GM12892 (cell line): ENCODE data around the gene HIPK4.
"Not testable (repeated sequence)": the region's sequence is repeated elsewhere in the genome, so short reads cannot be mapped to it uniquely, and the experiment has no call there.

Experiments
- DNase-seq: peaks from one replicate; pipeline ENCODE4 v3.0.0; 2011; ENCODE audit not compliant: insufficient read length
- FAIRE-seq: peaks from 2 replicates; lab custom pipeline; 2011; peaks lifted over from hg19 to GRCh38; lab: Jason Lieb, UNC
- POLR2A ChIP-seq: IDR thresholded peaks from 2 replicates; pipeline ENCODE4 v1.6.1; 2011; ENCODE audit warnings: low read depth, low read length, control low read depth
- POLR2AphosphoS5 ChIP-seq: IDR thresholded peaks from 2 replicates; pipeline ENCODE4 v1.6.1; 2011; ENCODE audit warnings: low read depth, low read length, control low read depth
- TAF1 ChIP-seq: IDR thresholded peaks from 2 replicates; pipeline ENCODE4 v1.6.1; 2011; ENCODE audit warnings: low read depth, mild to moderate bottlenecking, control low read depth, low read length, borderline replicate concordance

Gene HIPK4

DNA sequence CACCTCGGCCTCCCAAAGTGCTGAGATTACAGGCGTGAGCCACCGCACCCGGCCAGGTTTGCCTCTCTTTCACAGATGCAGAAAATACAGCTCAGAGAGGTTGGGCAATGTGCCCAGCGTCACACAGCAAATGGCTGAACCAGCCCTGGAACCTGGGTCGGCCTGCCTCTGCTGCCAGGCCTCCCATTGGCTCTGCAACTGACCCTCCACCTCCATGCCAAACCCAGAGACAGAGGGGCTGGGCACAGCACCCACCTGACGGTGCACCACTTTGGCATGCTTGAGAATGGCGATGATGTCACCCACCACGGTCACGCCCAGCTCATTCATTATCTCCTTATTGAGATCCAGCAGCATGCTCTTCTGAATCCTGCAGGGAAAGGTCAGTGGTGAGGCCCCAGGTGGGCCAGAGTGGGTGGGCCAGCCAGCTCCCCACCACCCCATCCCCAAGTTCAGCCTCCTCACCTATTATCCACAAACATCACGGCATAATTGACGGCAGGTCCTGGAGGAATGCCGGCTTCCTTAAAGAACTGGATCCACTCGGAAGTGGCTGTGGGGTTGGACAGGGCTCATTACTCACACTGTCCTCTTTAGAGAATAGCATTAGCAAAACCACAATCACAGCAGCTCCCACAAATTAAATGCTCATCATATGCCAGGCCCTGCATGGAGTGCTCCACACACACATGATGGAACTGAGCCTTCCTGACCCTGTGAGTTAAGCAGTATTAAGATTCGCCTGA, 54.0 kb downstream of the HIPK4 start:
- FAIRE-seq: no peak
- DNase-seq: no peak

DNA sequence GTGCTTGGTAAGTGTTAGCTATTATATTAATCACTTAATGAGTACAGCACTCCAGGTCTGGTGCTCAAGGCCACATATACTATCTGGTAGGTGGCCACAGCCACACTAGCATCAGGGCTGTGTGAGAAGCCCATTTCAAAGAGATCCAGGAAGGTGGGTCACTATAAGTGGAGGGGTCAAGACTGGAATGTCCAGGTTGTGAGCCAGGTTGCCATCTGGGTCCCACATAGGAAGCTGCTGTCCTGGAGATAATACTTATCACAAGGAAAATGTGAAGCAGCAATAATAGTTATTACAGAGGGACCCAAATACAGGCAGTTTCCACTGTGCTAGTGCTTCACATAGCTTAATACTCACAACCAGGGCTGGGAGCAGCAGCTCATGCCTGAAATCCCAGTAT, 54.9 kb downstream of the HIPK4 start:
- no peak for TF ChIP-seq POLR2AphosphoS5
- no peak for TF ChIP-seq POLR2A
- no peak for TF ChIP-seq TAF1
- DNase-seq: no peak
- FAIRE-seq: no peak

More for the DNA sequence above, 54.0 kb downstream of the HIPK4 start:
- TF ChIP-seq POLR2AphosphoS5: no peak
- TF ChIP-seq TAF1: no peak
- no peak for TF ChIP-seq POLR2A

DNA sequence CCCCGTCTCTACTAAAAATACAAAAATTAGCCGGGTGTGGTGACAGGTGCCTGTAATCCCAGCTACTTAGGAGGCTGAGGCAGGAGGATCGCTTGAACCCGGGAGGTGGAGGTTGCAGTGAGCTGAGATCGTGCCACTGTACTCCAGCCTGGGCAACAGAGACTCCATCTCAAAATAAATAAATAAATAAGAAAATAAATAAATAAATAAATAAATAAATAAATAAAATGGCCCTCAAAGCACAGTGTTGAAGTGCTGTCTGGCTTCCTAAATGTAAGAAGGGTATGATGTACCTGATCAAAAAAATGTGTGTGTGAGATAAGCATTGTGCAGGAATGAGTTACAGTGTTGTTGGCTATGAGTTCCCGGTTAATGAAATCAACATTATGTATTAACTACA, 56.9 kb downstream of the HIPK4 start:
- FAIRE-seq, DNase-seq: not testable (repeated sequence)

DNA sequence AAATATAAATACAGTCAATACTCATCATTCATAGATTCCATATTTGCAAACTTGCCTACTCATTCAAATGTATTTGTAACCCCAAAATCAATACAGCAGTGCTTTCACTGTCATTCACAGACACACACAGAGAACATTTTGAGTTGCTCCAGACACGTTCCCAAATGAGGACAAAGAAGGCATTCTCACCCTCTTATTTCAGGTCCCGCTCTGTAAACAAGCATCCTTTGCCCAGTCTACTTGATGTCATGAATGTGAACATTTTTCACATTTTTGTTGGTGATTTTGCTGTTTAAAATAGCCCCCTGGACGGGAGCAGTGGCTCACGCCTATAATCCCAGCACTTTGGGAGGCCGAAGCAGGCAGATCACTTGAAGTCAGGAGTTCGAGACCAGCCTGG, 57.3 kb downstream of the HIPK4 start:
- TF ChIP-seq TAF1 (no peak), POLR2AphosphoS5 (no peak), POLR2A (no peak)
- no peak for FAIRE-seq
- no peak for DNase-seq

DNA sequence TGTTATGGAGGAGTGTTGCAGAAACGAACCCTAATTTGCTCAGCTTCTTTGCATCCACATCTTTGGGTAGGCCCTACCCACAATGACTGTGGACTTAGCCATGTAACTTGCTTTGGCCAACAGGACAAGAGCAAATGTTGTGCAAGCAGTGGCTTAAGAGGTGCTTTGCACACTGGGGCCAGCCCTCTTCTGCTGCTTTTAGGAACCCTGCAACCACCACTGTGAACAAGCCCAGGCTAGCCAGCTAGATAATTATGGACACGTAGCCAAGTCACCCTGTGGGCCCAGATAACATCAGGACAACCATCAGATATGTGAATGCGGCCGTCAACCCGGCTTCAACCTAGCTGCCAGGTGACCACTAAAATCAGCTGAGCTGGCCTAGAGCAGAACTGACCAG, 58.9 kb downstream of the HIPK4 start:
- TF ChIP-seq POLR2A: no peak
- no peak for TF ChIP-seq POLR2AphosphoS5
- no peak for TF ChIP-seq TAF1
- no peak for DNase-seq
- no peak for FAIRE-seq
